ENCODE results near the gene TOR1A. TPM values are rescaled to one million over a fixed set of nuclear protein-coding genes. Genes with fewer than 3 reads are reported as not detected.

The TOR1A gene
- total RNA-seq, 1 experiment from 2014 or later: 24.4 TPM

- Histone ChIP-seq H3K9me2 (ENCODE audit: insufficient read depth) (no peaks in the 10 kb centered on the region), H3K27ac (ENCODE audit: low read depth, low read length) (no peak overlapping the region), H2AFZ (ENCODE audit: low read depth, low read length, poor library complexity, severe bottlenecking) (no peak overlapping the region), H3K9ac (ENCODE audit: low read length) (no peak overlapping the region), H3K36me3 (ENCODE audit: control insufficient read depth in 1 of 2, insufficient read depth in 2 of 2, low read length in 2 of 2) (peaks cover 25 to 26% of the 10 kb centered on the region in 2 experiments), H3K79me2 (ENCODE audit: insufficient read depth, low read length) (peaks cover 19% of the 10 kb centered on the region), H3K27me3 (ENCODE audit: insufficient read depth, low read length) (no peaks in the 10 kb centered on the region), H4K20me1 (ENCODE audit: insufficient read depth) (no peaks in the 10 kb centered on the region), H3K9me3 (ENCODE audit: control insufficient read depth in 1 of 2, insufficient read depth in 1 of 2, low read depth in 1 of 2, low read length in 2 of 2) (no peaks in the 10 kb centered on the region), H3K4me3 (replicated peaks in 1 of 2; ENCODE audit: low read depth in 1 of 2, low read length in 2 of 2) (no peak overlapping the region), H3K4me2 (ENCODE audit: low read length) (no peak overlapping the region), H3K4me1 (ENCODE audit: control insufficient read depth in 1 of 2, insufficient read depth in 2 of 2, low read length in 2 of 2) (peaks cover 4 to 15% of the 10 kb centered on the region in 2 experiments; a peak in 3 of 4 replicates)
- RAD21 ChIA-PET (ENCODE audit: low non-redundant PET in 1 of 2, low total read pairs in 2 of 2, uncharacterized antibody in 2 of 2, unreplicated experiment in 2 of 2): no interaction called here
- ATAC-seq (no peak), DNase-seq (ENCODE audit: low read depth, low spot score) (no peak)
- TF ChIP-seq SP1 (IDR thresholded peaks at IDR 0.05; ENCODE audit: low read depth) (no peak), JUND (IDR thresholded peaks at IDR 0.05) (no peak), ELF1 (IDR thresholded peaks at IDR 0.05; ENCODE audit: borderline replicate concordance, low read depth) (no peak), CTCF (IDR thresholded peaks at IDR 0.05 in 2 of 3, conservative IDR thresholded peaks at IDR 0.05 in 1 of 3; ENCODE audit: borderline replicate concordance in 1 of 3, insufficient read depth in 1 of 3, low read depth in 2 of 3, low read length in 2 of 3) (no peak), SRF (IDR thresholded peaks at IDR 0.05; ENCODE audit: low read depth) (no peak), TCF7L2 (IDR thresholded peaks at IDR 0.05; ENCODE audit: borderline replicate concordance, extremely low read depth, insufficient read depth, insufficient read length) (no peak), ZNF274 (IDR thresholded peaks at IDR 0.05; ENCODE audit: low read depth, low read length) (no peak), EGR1 (IDR thresholded peaks at IDR 0.05; ENCODE audit: low read depth) (no peak), FOSL1 (IDR thresholded peaks at IDR 0.05; ENCODE audit: low read depth) (no peak), CBX3 (IDR thresholded peaks at IDR 0.05; ENCODE audit: low read depth) (no peak), POLR2AphosphoS5 (IDR thresholded peaks at IDR 0.05; ENCODE audit: low read depth, low read length) (no peak), RAD21 (IDR thresholded peaks at IDR 0.05; ENCODE audit: low read depth) (no peak)
- TF ChIP-seq, protein P1, sequence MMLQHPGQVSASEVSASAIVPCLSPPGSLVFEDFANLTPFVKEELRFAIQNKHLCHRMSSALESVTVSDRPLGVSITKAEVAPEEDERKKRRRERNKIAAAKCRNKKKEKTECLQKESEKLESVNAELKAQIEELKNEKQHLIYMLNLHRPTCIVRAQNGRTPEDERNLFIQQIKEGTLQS (IDR thresholded peaks at IDR 0.05): no peak
- CTCF ChIA-PET: no interaction called here
- no TSS peak for BruUV-seq (replicated peaks)
- POLR2A ChIA-PET: no interaction called here
- intact Hi-C loops (cut with micrococcal nuclease): no loop called here
Measured at GRCh38 chr9:129832982-129833381, 9.0 kb upstream of the TOR1A start.
